Stimulated activated CD4-positive, alpha-beta T cell treated with anti-CD3 and anti-CD28 coated beads, Interleukin-4, amount 100 ng/mL, for 48 hours (primary cell): ENCODE data around the gene TRAPPC3L.
"Not testable (repeated sequence)": the region's sequence is repeated elsewhere in the genome, so short reads cannot be mapped to it uniquely, and the experiment has no call there.

Experiments used
- DNase-seq, 2 donors: peaks; one replicate each; pipeline ENCODE4 v3.0.0-alpha.2; 2020; ENCODE audit warnings: low read depth in 2 of 2

The TRAPPC3L gene

GRCh38 chr6:116513224-116513875 is 32.1 kb downstream of the TRAPPC3L start:
- no peak for DNase-seq

DNA sequence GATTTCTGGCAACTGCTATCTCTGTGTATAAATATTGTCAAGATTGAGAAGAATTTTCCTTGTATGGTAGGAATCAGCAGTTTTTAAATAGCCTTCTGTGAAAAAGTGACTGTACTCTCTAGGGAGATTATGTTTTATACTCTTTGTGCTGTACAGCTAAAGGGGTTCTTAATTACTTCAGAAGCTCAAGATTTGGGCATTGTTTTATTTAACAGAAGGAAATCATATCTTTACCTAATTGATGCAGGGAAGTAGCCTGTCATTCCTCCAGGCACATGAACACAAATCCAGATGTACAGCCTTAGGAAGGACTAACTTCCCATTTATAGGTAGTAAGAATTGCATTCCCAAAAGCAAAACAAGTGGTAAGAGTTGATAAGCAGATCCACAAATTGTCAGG is 32.8 kb downstream of the TRAPPC3L start:
- DNase-seq, result no peak

DNA sequence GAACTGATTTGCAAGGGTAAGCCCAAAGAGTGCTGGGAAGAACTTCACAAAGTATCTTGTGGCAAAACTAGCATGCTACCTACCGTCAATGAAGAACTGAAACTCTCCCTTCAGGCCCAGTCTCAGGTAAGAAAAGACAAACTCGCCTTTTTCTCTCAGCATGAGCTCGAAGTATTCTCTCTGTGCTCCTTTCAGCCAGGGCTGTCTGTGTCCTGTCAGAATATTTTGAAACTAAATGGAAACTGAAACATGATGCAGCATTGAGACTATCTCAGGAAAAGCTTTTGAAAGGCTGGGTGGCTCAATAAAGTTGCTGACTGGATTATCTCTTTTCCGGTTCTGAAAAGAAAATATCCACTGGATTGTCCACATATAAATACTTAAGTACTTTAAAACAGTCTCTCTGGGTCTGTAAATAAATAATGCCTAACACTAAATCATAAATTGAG is 33.3 kb downstream of the TRAPPC3L start:
- no peak for DNase-seq

DNA sequence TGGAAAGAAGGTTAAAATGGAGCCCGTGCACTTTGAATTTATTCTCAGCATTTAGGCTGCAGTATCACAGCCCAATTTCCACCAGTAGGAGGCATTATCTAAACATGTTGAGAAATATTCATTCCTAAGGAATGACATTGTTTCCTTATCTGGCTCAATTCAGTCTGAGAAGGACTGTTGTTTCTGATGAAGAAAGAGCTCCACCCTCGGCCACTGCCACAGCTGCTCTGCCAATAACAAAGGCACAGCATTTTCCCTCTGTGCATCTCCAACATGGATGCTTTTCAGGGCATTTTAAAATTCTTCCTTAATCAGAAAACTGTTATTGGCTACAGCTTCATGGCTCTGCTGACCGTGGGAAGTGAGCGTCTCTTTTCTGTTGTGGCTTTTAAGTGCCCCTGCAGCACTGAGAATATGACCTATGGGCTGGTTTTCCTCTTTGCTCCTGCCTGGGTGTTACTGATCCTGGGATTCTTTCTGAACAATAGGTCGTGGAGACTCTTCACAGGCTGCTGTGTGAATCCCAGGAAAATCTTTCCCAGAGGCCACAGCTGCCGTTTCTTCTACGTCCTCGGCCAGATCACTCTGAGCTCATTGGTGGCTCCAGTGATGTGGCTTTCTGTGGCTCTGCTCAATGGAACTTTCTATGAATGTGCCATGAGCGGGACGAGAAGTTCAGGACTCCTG is 33.9 kb downstream of the TRAPPC3L start, which contains the start of gene CALHM5:
Gene CALHM5, plus strand, starts transcription at position 216 of the 687 bp plus-strand sequence. Its CDS starts 58 bp downstream, at position 274.
- DNase-seq, result no peak

DNA sequence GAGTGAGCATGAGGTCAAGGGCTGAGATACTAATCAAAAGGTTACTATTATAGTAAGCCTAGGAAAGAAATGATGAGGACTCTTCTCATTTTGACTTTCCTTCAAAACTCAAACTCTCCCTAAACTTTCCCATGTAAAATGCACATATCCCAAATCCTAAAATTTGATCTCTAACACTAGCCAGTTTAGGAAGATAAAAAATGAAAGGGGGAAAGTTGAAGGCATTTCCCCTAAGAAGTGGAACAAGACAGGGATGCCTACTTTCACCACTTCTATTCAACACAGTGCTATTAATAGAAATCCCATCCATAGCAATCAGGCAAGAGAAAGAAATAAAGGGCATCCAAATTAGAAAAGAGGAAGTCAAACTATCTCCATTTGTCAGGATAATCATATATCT is 37.0 kb downstream of the TRAPPC3L start:
- no peak for DNase-seq

- no peak for DNase-seq
Observed at GRCh38 chr6:116507324-116507723, 38.2 kb downstream of the TRAPPC3L start.

DNA sequence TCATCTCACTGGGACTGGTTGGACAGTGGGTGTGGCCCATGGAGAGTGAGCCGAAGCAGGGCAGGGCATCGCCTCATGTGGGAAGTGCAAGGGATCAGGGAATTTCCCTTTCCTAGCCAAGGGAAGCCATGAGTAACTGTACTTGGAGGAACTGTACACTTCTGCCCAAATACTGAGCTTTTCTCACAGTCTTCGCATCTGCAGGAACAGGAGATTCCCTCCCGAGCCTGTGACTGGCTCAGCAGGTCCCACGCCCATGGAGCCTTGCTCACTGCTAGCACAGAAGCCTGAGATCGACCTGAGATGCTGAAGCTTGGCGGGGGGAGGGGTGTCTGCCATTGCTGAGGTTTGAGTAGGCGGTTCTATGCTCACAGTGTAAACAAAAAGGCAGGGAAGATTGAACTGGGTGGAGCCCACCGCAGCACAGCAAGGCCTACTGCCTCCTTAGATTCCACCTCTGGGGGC is 44.5 kb downstream of the TRAPPC3L start:
- no peak for DNase-seq

GRCh38 chr6:116497113-116497676 is 48.3 kb downstream of the TRAPPC3L start:
- DNase-seq, result no peak

- not testable (repeated sequence) for DNase-seq
Observed at GRCh38 chr6:116495161-116495560, 50.3 kb downstream of the TRAPPC3L start.

- no peak for DNase-seq
Observed at GRCh38 chr6:116492331-116493067, 53.0 kb downstream of the TRAPPC3L start.

DNA sequence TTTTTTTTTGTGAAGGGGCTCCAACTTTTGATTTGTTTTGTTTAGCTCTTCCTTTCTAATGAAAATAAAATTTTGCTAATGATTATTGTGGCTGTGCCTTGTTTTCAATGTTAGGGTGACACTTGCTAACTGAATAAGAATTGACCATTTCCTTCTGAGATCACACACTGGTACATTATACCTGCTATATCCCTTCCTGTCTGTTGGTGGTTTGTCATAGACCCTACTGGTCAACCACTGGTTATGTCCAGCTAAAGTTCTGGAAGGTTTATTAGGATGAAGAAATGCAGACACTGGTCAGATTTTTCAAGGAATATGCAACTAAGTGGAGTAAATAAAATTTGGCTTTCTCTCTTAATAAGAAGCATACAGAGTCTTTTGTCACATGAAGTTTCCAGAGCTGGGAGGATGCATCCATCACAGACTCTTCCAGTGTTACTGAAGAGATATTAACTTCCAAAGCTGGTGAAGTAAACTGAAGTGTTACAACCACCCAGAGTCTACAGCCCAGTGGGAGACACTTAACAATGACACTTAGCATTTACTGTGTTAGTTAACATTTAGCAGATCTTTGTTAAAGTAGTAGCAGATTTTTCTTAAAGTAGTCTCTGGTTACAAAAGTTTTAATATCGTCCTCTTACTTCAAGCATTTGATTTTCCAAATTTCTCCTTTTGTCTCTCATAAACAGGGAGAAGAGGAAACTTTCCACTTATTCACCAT is 53.7 kb downstream of the TRAPPC3L start:
- no peak for DNase-seq

GRCh38 chr6:116485559-116486184 is 59.8 kb downstream of the TRAPPC3L start:
- no peak for DNase-seq

DNA sequence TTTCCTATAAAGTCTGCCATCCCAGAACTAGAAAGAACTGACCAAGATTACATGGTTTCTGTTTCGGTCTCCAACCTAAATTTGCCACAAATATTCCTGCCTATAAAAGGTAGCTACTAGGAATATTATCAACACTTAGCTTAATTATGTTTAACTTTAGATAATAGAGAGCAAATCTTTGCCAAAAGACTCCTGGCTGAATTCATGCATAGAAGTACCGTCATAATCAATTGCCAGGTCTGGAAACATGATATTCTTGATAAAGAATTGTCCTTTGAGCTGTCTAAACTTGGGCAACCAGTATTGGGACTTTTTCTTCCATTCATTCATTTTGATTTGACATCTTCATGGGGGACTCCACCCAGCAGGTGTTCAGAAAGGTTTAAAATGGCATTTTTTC is 61.9 kb downstream of the TRAPPC3L start:
- DNase-seq, result no peak

DNA sequence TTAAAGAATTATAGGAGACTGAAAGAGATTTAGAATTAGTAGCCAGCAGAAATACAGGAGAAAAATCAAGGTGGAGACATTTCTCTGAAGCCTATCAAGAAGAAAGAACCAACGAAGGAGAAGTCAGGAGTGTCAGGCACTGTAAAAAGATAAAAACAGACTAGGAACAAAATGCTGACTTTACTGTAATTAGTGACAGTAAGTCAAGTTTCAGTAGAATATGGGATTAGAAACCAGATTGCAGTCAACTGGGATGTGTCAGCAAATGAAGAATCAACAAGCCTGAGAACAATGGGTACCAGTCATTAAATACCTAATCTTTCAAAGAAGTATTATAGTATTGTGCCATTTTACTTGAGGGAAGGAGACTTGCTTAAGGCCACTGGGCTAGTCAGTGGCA is 62.7 kb downstream of the TRAPPC3L start:
- no peak for DNase-seq

DNA sequence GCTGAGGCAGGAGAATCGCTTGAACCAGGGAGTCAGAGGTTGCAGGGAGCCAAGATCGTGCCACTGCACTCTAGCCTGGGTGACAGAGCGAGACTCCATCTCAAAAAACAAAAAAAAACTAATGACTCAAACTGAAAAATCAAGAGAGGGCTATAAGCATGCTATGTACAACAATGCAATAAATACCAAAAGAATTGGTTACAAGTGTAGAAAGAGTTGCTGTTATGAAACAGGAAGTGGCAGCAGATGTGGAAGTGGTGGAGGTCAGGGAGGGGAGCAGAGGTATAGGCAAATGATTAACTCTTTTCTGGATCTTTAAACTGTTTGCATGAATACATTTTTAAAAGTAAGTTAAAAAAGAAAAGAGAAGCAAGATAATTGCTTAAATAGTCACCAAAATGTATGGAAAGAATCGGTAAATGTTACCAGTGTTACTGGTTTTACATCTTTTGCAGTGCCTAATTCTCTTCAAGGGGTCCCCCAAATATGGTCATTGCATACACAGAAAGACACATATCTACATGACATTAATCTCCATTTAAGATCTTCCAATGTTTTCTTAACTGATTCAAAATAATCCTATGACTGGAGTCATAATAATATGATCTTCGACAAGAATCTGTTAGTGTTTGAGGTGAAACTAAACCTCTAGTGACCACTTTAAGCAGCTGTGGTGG is 69.3 kb downstream of the TRAPPC3L start:
- no peak for DNase-seq

DNA sequence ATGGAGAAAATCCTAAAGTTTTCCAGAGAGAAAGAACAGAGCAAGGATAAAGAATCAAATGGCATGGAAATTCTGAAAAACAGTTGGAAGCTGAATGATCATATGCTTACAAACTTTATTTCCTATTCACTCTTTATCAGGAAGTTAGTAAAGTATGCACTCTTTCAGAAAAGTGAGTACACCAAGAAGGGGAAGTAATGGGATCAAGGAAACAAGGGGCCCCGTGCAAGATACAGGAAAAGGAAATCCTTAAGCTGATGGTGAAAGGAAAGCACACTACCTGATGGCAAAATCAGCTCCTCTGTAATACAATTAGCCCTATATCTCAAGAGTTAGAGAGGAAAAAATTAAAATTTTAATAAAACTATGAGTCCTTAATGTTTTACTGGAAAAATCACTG is 70.3 kb downstream of the TRAPPC3L start:
- DNase-seq, result no peak

- DNase-seq, result no peak
Observed at GRCh38 chr6:116472706-116473105, 72.8 kb downstream of the TRAPPC3L start.

DNA sequence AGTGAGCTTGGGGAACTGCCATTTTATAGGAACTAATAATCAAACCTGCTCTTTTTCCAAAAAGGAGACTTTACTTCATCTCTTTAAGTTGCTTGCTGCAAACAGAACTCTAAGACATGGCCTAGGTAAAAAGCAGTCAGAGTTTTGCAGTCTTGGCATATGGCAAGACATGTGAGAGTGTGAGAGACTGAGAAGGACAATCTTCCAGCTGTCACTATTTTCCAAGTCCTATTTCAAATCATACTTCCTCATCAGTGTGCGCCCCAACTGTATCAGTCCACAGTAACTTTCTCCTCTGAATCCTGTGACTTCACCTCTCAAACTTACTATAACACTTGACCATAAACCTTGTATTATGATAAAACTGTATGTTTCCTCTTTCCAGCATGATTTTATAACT is 74.0 kb downstream of the TRAPPC3L start:
- DNase-seq, result no peak

DNA sequence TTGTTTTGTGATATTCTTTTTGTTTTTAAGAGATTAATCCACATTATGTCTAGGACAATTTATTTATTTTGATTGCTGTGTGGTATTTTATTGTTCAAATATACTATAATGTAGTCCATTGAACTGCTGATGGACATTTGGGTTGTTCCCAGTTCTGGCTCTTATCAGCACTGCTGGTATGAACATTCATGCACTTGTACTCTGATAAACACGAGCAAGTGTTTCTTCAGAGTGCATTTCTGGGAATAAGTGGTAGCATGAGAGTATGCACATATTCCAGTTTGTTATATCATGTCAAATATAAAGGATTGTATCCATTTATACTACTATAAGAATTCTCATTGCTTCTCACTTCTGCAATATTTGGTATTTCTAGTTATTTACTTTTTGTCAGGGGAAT is 77.2 kb downstream of the TRAPPC3L start:
- DNase-seq, result no peak

GRCh38 chr6:116467514-116467913 is 78.0 kb downstream of the TRAPPC3L start:
- no peak for DNase-seq

DNA sequence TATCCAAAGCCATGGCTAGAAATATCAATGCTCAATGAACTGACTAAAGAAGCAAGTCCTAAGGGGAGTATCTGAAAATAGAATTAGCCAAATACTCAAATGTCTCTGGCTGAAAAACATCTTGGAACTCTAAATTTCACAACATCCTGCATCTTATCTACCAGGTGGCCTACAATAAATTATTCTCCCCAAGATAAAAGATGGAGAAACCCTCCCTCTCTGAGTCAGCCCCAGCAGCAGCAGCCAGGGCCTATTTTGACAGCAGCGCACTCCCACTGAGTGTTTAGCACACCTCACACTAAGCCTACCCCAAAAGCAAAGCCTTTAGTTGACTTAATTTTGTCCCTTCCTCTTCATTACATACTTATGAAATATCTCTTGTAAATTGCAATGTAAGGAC is 78.4 kb downstream of the TRAPPC3L start:
- DNase-seq, result no peak
